ENCODE results near the gene PLCXD3. TPM values are rescaled to one million over a fixed set of nuclear protein-coding genes. Genes with fewer than 3 reads are reported as not detected.
A peak's percentile ranks its signal among the peaks of the same experiment; 100 is the strongest.

PLCXD3 gene
- total and polyA plus RNA-seq, 2 of the 8 experiments (the other 6 are each of a cell fraction or from before 2014, with no cell fraction given) = 0.03 to 0.07 TPM

GRCh38 chr5:41418220-41419031, 92.0 kb downstream of the PLCXD3 start:
- Histone ChIP-seq H3K4me1 (replicated peaks in 1 of 4; ENCODE audit: control insufficient read depth in 3 of 4, insufficient read depth in 4 of 4, low read length in 3 of 4) (peaks cover 0 to 6% (median 0%) of the 10 kb centered on the region in 4 experiments; a peak in 1 of 7 replicates), H3K9me3 (ENCODE audit: insufficient read depth in 2 of 2, low read depth in 1 of 2, low read length in 1 of 2) (no peaks in the 10 kb centered on the region), H3K14ac (ENCODE audit: insufficient read length) (no peak overlapping the region), H2AK5ac (ENCODE audit: low read depth, low read length) (no peak overlapping the region), H2BK12ac (ENCODE audit: low read depth, low read length) (no peak overlapping the region), H3K18ac (ENCODE audit: extremely low read depth, low read length) (no peak overlapping the region), H3K4me2 (ENCODE audit: insufficient read depth in 1 of 2, low read depth in 2 of 2, low read length in 2 of 2) (no peak overlapping the region), H3K23ac (ENCODE audit: insufficient read length) (no peak overlapping the region), H4K20me1 (replicated peaks in 1 of 2; ENCODE audit: control insufficient read depth in 1 of 2, insufficient read depth in 2 of 2, low read length in 2 of 2) (no peaks in the 10 kb centered on the region), H2BK120ac (replicated peaks; ENCODE audit: low read depth, low read length) (no peak overlapping the region), H3K56ac (replicated peaks; ENCODE audit: insufficient read length, low read depth, low read length) (no peak overlapping the region), H3K36me3 (ENCODE audit: control insufficient read depth in 2 of 4, insufficient read depth in 4 of 4, low read length in 3 of 4) (no peaks in the 10 kb centered on the region), H2BK15ac (ENCODE audit: low read length) (no peak overlapping the region), H3K27ac (ENCODE audit: low read depth, low read length) (no peak overlapping the region), H2AFZ (ENCODE audit: low read length) (no peak overlapping the region), H4K5ac (ENCODE audit: insufficient read length, low read depth, low read length) (no peak overlapping the region), H4K8ac (ENCODE audit: extremely low read depth, insufficient read depth, low read length) (no peak overlapping the region), H3K79me2 (ENCODE audit: control insufficient read depth in 1 of 2, insufficient read depth in 2 of 2, low read length in 2 of 2) (no peaks in the 10 kb centered on the region), H4K91ac (replicated peaks; ENCODE audit: insufficient read length, low read length) (no peak overlapping the region), H3K27me3 (replicated peaks in 1 of 4; ENCODE audit: control insufficient read depth in 3 of 4, extremely low read depth in 1 of 4, insufficient read depth in 3 of 4, low read length in 3 of 4) (no peaks in the 10 kb centered on the region), H3K9ac (replicated peaks in 1 of 4; ENCODE audit: extremely low read depth in 1 of 4, low read depth in 3 of 4, low read length in 3 of 4) (no peak overlapping the region), H3K4ac (replicated peaks; ENCODE audit: insufficient read length, low read depth, low read length) (no peak overlapping the region), H2BK20ac (ENCODE audit: low read length) (no peak overlapping the region), H2BK5ac (ENCODE audit: low read depth, low read length) (no peak overlapping the region), H3K4me3 (ENCODE audit: extremely low read depth in 1 of 4, insufficient read depth in 2 of 4, low read depth in 3 of 4, low read length in 4 of 4) (no peak overlapping the region), H3K79me1 (ENCODE audit: low read depth, low read length) (no peaks in the 10 kb centered on the region), H3K23me2 (ENCODE audit: low read depth, low read length) (no peaks in the 10 kb centered on the region)
- 53% methylated on average over 2 of the region's 2 CpGs; no CpG with 5 or more reads in 1 of the 2 experiments for WGBS, 2 experiments (ENCODE audit: extremely low coverage in 1 of 2, insufficient coverage in 1 of 2, insufficient read length in 1 of 2, insufficient replicate concordance in 2 of 2, low coverage in 1 of 2, low lambda C conversion rate in 2 of 2, missing lambda C conversion rate in 1 of 2)
- POLR2A ChIA-PET (ENCODE audit: partially characterized antibody) = interaction anchor here (0.6 kb wide), 1 partner anchor 469 kb away, joined by 3 read pairs; no protein-coding TSS in a partner anchor
- DNase-seq (ENCODE audit: low read depth in 1 of 2, low spot score in 2 of 2) (no peak), FAIRE-seq (no peak)
- TF ChIP-seq BACH1 (IDR thresholded peaks at IDR 0.05; ENCODE audit: low read length) (no peak), TEAD4 (IDR thresholded peaks at IDR 0.05; ENCODE audit: low read depth, low read length) (peak; percentile 59; the same call in 1 of the 2 replicates), SIRT6 (IDR thresholded peaks at IDR 0.05; ENCODE audit: low read length) (no peak)
- CTCF ChIA-PET (ENCODE audit: partially characterized antibody) = interaction anchor here (0.7 to 1.1 kb wide), 2 partner anchors 15 to 106 kb away, joined by 3 to 4 read pairs; no protein-coding TSS in a partner anchor
